Liver (tissue), 9 donors: ENCODE measurements around the gene ALDOA. TPM values are rescaled to one million over a fixed set of nuclear protein-coding genes. Genes with fewer than 3 reads are reported as not detected.

Source experiments
- DNase-seq: peaks from one replicate; pipeline ENCODE4 v3.0.0-alpha.2; 2017; ENCODE audit warnings: low spot score
- H3K27ac ChIP-seq, 2 donors: one replicate each; pipeline ENCODE4 v1.7.0; 2013; ENCODE audit warnings: inconsistent platforms in 2 of 2, low read length in 2 of 2, control low read depth in 1 of 2, low read depth in 1 of 2, mild to moderate bottlenecking in 1 of 2
- H3K27me3 ChIP-seq, 4 donors: one replicate each; pipeline versions ENCODE4 v1.6.1 to v1.7.0; 2013; ENCODE audit warnings: low read length in 3 of 4, inconsistent platforms in 1 of 4, mild to moderate bottlenecking in 1 of 4, moderate library complexity in 1 of 4; ENCODE audit not compliant: control insufficient read depth in 4 of 4, insufficient read depth in 4 of 4
- H3K36me3 ChIP-seq, 4 donors: one replicate each; pipeline versions ENCODE4 v1.6.1 to v1.7.0; 2013; ENCODE audit warnings: low read length in 3 of 4, mild to moderate bottlenecking in 3 of 4, low read depth in 1 of 4, moderate library complexity in 1 of 4; ENCODE audit not compliant: control insufficient read depth in 4 of 4, insufficient read depth in 3 of 4
- H3K4me1 ChIP-seq, 4 donors: one replicate each; pipeline versions ENCODE4 v1.6.1 to v1.7.0; 2013; ENCODE audit warnings: low read length in 3 of 4, mild to moderate bottlenecking in 3 of 4, moderate library complexity in 1 of 4; ENCODE audit not compliant: control insufficient read depth in 4 of 4, insufficient read depth in 4 of 4
- H3K4me3 ChIP-seq, 3 donors: one replicate each; pipeline versions ENCODE4 v1.6.1 to v1.7.0; 2013; ENCODE audit warnings: low read length in 3 of 3, control low read depth in 1 of 3, low read depth in 1 of 3, mild to moderate bottlenecking in 1 of 3
- H3K9ac ChIP-seq, 2 donors: one replicate each; pipeline ENCODE4 v1.7.0; 2013; ENCODE audit warnings: low read length in 2 of 2, mild to moderate bottlenecking in 2 of 2, moderate library complexity in 2 of 2, control low read depth in 1 of 2, low read depth in 1 of 2
- H3K9me3 ChIP-seq, 4 donors: one replicate each; pipeline versions ENCODE4 v1.6.1 to v1.7.0; 2013; ENCODE audit warnings: low read length in 3 of 4; ENCODE audit not compliant: control insufficient read depth in 4 of 4
- EGR1 ChIP-seq, 2 donors: IDR thresholded peaks; 2 replicates each; pipeline ENCODE4 v1.6.1; 2016 to 2018; ENCODE audit warnings: antibody characterized with exemption in 2 of 2, low read depth in 2 of 2
- FOXA1 ChIP-seq: IDR thresholded peaks from 2 replicates; pipeline ENCODE4 v1.6.1; 2016; ENCODE audit warnings: antibody characterized with exemption
- FOXA2 ChIP-seq: IDR thresholded peaks from 2 replicates; pipeline ENCODE4 v1.6.1; 2016; ENCODE audit warnings: antibody characterized with exemption
- GABPA ChIP-seq, 2 donors: IDR thresholded peaks in 1 of 2; conservative IDR thresholded peaks in 1 of 2; 2 replicates each; pipeline ENCODE4 v1.6.1; 2016; ENCODE audit warnings: antibody characterized with exemption in 2 of 2, mild to moderate bottlenecking in 1 of 2, moderate library complexity in 1 of 2
- HNF4A ChIP-seq, 2 donors: conservative IDR thresholded peaks; 2 replicates each; pipeline ENCODE4 v1.6.1; 2016; ENCODE audit warnings: antibody characterized with exemption in 2 of 2, mild to moderate bottlenecking in 2 of 2
- HNF4G ChIP-seq: IDR thresholded peaks from 2 replicates; pipeline ENCODE4 v1.6.1; 2016; ENCODE audit warnings: antibody characterized with exemption
- NR2F2 ChIP-seq: IDR thresholded peaks from 2 replicates; pipeline ENCODE4 v1.6.1; 2016; ENCODE audit warnings: antibody characterized with exemption
- RAD21 ChIP-seq, 2 donors: IDR thresholded peaks; 2 replicates each; pipeline ENCODE4 v1.6.1; 2016; ENCODE audit warnings: antibody characterized with exemption in 2 of 2, mild to moderate bottlenecking in 2 of 2
- TAF1 ChIP-seq: conservative IDR thresholded peaks from 2 replicates; pipeline ENCODE4 v1.6.1; 2016; ENCODE audit warnings: antibody characterized with exemption, mild to moderate bottlenecking
- YY1 ChIP-seq: IDR thresholded peaks from 2 replicates; pipeline ENCODE4 v1.6.1; 2016; ENCODE audit warnings: antibody characterized with exemption, mild to moderate bottlenecking
- WGBS: extraction: QIAGEN DNeasy Blood & Tissue Kit; methylation state at CpG from one replicate; pipeline ENCODE4 v1.1.7; 2013; 5-methylcytosine and 5-hydroxymethylcytosine counted together
- polyA plus RNA-seq, 2 donors: library from polyadenylated mRNA; stranded (reverse) in 1 of 2; unstranded in 1 of 2; fragments of 200-250 nt in 1 of 2; fragments of >200 nt in 1 of 2; fragmentation: Nextera tagmentation in 1 of 2; extraction: Ambion mirVana in 1 of 2; gene quantifications; one replicate each; pipeline versions ENCODE4 v1.2.1 to v1.2.3, GENCODE V29; 2013 to 2015
- total RNA-seq, 2 donors: library from RNA; depleted of rRNA; stranded (reverse); fragments of >200 nt; gene quantifications; one replicate each; pipeline ENCODE4 v1.2.3, GENCODE V29; 2014
- TF ChIP-seq, protein P1 (sequence below): IDR thresholded peaks from 2 replicates; pipeline ENCODE4 v1.6.1; 2016; ENCODE audit warnings: antibody characterized with exemption, mild to moderate bottlenecking
- TF ChIP-seq, protein P2 (sequence below): fragments of 150-350 bp; IDR thresholded peaks from 2 replicates; pipeline ENCODE4 v1.5.1; 2017; ENCODE audit warnings: improper control_type of control experiment, low read depth, low read length; ENCODE audit not compliant: missing input control
- TF ChIP-seq, protein P3 (sequence below): IDR thresholded peaks from 2 replicates; pipeline ENCODE4 v1.6.1; 2016; ENCODE audit warnings: antibody characterized with exemption
- TF ChIP-seq, protein P4 (sequence below): IDR thresholded peaks from 2 replicates; pipeline ENCODE4 v1.6.1; 2016; ENCODE audit warnings: antibody characterized with exemption
- donor health status: healthy.
- donor health status: healthy.
- donor health status: healthy.
- donor health status: healthy.
- donor health status: healthy.

The ALDOA gene
- total and polyA plus RNA-seq, 4 donors, result 96.8 to 251 (median 121) TPM

DNA sequence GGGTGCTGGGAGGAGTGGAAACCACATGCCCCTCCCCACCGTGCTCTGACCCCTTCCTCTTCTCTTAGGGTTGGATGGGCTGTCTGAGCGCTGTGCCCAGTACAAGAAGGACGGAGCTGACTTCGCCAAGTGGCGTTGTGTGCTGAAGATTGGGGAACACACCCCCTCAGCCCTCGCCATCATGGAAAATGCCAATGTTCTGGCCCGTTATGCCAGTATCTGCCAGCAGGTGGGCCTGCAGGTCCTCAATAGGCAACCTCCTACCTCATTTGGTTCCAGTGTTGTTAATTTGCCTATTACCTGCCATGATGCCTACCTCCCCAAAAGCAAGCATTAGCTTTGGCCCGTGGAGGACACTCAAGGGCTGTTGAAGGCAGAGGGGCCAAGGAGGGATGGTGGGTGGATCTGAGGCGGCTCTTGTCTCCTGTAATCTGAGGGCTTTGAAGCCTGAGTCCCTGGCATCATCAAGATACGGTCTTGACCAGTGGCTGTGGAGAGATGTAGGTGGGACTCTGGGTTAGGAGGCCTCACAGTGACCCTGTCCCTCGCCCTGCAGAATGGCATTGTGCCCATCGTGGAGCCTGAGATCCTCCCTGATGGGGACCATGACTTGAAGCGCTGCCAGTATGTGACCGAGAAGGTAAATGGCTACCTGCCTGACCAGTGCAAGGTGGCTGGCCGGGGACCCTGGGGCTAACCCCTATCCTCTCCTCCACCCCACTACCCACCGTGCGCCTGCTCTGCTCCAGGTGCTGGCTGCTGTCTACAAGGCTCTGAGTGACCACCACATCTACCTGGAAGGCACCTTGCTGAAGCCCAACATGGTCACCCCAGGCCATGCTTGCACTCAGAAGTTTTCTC, 3.4 kb downstream of the ALDOA start:
- WGBS, result 87% methylated on average over 17 of the region's 17 CpGs
- TF ChIP-seq FOXA1 (no peak), TAF1 (no peak), YY1 (no peak), HNF4A (conservative IDR thresholded peaks at IDR 0.05) (no peak), RAD21 (IDR thresholded peaks at IDR 0.05) (peak in 1 of 2 donors; percentile 55), FOXA2 (no peak)
- TF ChIP-seq, protein P1, sequence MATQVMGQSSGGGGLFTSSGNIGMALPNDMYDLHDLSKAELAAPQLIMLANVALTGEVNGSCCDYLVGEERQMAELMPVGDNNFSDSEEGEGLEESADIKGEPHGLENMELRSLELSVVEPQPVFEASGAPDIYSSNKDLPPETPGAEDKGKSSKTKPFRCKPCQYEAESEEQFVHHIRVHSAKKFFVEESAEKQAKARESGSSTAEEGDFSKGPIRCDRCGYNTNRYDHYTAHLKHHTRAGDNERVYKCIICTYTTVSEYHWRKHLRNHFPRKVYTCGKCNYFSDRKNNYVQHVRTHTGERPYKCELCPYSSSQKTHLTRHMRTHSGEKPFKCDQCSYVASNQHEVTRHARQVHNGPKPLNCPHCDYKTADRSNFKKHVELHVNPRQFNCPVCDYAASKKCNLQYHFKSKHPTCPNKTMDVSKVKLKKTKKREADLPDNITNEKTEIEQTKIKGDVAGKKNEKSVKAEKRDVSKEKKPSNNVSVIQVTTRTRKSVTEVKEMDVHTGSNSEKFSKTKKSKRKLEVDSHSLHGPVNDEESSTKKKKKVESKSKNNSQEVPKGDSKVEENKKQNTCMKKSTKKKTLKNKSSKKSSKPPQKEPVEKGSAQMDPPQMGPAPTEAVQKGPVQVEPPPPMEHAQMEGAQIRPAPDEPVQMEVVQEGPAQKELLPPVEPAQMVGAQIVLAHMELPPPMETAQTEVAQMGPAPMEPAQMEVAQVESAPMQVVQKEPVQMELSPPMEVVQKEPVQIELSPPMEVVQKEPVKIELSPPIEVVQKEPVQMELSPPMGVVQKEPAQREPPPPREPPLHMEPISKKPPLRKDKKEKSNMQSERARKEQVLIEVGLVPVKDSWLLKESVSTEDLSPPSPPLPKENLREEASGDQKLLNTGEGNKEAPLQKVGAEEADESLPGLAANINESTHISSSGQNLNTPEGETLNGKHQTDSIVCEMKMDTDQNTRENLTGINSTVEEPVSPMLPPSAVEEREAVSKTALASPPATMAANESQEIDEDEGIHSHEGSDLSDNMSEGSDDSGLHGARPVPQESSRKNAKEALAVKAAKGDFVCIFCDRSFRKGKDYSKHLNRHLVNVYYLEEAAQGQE, result no peak
- TF ChIP-seq, protein P2, sequence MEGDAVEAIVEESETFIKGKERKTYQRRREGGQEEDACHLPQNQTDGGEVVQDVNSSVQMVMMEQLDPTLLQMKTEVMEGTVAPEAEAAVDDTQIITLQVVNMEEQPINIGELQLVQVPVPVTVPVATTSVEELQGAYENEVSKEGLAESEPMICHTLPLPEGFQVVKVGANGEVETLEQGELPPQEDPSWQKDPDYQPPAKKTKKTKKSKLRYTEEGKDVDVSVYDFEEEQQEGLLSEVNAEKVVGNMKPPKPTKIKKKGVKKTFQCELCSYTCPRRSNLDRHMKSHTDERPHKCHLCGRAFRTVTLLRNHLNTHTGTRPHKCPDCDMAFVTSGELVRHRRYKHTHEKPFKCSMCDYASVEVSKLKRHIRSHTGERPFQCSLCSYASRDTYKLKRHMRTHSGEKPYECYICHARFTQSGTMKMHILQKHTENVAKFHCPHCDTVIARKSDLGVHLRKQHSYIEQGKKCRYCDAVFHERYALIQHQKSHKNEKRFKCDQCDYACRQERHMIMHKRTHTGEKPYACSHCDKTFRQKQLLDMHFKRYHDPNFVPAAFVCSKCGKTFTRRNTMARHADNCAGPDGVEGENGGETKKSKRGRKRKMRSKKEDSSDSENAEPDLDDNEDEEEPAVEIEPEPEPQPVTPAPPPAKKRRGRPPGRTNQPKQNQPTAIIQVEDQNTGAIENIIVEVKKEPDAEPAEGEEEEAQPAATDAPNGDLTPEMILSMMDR, result peak; percentile 30
- TF ChIP-seq, protein P3, sequence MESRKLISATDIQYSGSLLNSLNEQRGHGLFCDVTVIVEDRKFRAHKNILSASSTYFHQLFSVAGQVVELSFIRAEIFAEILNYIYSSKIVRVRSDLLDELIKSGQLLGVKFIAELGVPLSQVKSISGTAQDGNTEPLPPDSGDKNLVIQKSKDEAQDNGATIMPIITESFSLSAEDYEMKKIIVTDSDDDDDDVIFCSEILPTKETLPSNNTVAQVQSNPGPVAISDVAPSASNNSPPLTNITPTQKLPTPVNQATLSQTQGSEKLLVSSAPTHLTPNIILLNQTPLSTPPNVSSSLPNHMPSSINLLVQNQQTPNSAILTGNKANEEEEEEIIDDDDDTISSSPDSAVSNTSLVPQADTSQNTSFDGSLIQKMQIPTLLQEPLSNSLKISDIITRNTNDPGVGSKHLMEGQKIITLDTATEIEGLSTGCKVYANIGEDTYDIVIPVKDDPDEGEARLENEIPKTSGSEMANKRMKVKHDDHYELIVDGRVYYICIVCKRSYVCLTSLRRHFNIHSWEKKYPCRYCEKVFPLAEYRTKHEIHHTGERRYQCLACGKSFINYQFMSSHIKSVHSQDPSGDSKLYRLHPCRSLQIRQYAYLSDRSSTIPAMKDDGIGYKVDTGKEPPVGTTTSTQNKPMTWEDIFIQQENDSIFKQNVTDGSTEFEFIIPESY, result no peak
- no peak for DNase-seq
- no peaks in the 10 kb centered on the region for H3K27me3 ChIP-seq
- H3K9ac ChIP-seq, result no peak overlapping the region
- H3K4me3 ChIP-seq, result no peak overlapping the region
- peaks cover 14 to 38% (median 35%) of the 10 kb centered on the region in 4 donors for H3K36me3 ChIP-seq
- no peaks in the 10 kb centered on the region for H3K9me3 ChIP-seq
- H3K27ac ChIP-seq, result no peak overlapping the region
- H3K4me1 ChIP-seq, result peaks cover 0 to 29% (median 10%) of the 10 kb centered on the region in 4 donors

DNA sequence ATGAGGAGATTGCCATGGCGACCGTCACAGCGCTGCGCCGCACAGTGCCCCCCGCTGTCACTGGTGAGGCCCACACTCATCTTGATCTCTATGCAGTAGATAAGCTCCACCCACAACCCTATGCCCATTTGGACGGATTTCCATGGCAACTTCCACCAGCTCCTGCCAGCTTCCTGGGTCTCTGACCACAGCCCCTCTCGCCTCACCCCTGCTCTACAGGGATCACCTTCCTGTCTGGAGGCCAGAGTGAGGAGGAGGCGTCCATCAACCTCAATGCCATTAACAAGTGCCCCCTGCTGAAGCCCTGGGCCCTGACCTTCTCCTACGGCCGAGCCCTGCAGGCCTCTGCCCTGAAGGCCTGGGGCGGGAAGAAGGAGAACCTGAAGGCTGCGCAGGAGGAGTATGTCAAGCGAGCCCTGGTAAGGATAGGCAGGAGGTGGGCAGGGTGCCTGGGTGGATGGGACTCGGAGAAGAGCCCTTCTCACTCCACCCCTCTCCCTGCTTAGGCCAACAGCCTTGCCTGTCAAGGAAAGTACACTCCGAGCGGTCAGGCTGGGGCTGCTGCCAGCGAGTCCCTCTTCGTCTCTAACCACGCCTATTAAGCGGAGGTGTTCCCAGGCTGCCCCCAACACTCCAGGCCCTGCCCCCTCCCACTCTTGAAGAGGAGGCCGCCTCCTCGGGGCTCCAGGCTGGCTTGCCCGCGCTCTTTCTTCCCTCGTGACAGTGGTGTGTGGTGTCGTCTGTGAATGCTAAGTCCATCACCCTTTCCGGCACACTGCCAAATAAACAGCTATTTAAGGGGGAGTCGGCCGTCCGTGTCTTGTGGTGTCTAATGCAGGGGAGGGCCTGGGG, 4.3 kb downstream of the ALDOA start:
- no peak overlapping the region for H3K4me3 ChIP-seq
- H3K27me3 ChIP-seq, result no peaks in the 10 kb centered on the region
- peaks cover 14 to 38% (median 35%) of the 10 kb centered on the region in 4 donors for H3K36me3 ChIP-seq
- no peak for DNase-seq
- H3K27ac ChIP-seq, result no peak overlapping the region
- 87% methylated on average over 31 of the region's 31 CpGs for WGBS
- peaks cover 0 to 29% (median 11%) of the 10 kb centered on the region in 4 donors for H3K4me1 ChIP-seq
- H3K9ac ChIP-seq, result no peak overlapping the region
- H3K9me3 ChIP-seq, result no peaks in the 10 kb centered on the region
- TF ChIP-seq TAF1 (no peak), HNF4A (conservative IDR thresholded peaks at IDR 0.05) (no peak), YY1 (no peak), NR2F2 (no peak), FOXA2 (no peak), HNF4G (no peak), EGR1 (IDR thresholded peaks at IDR 0.05; ENCODE audit: low read depth in 2 of 2) (no peak), GABPA (IDR thresholded peaks at IDR 0.05 in 1 of 2, conservative IDR thresholded peaks at IDR 0.05 in 1 of 2) (no peak)
- TF ChIP-seq, protein P1, result no peak
- TF ChIP-seq, protein P2, result no peak
- TF ChIP-seq, protein P4, sequence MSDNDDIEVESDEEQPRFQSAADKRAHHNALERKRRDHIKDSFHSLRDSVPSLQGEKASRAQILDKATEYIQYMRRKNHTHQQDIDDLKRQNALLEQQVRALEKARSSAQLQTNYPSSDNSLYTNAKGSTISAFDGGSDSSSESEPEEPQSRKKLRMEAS, result no peak
